Right atrium auricular region (tissue), 2 donors: ENCODE results near the gene SYT2. TPM values are rescaled to one million over a fixed set of nuclear protein-coding genes. Genes with fewer than 3 reads are reported as not detected.

Experiments used
- DNase-seq: peaks from one replicate; pipeline ENCODE4 v3.0.0-alpha.2; 2019; ENCODE audit warnings: low spot score
- H3K27ac ChIP-seq, 2 donors: fragments of 200-600 bp; sonication (generic); 1 replicate in 1 of 2; 2 replicates in 1 of 2; pipeline ENCODE4 v1.5.1; 2016 to 2019
- H3K27me3 ChIP-seq, 2 donors: fragments of 200-600 bp; sonication (generic); one replicate each; pipeline versions ENCODE4 v1.5.1 to v1.6.0; 2017 to 2019
- H3K36me3 ChIP-seq: fragments of 200-600 bp; sonication (generic); one replicate; pipeline ENCODE4 v1.5.1; 2016
- H3K4me1 ChIP-seq, 2 donors: fragments of 200-600 bp; sonication (generic); one replicate each; pipeline versions ENCODE4 v1.5.1 to v1.6.0; 2017 to 2019
- H3K4me3 ChIP-seq, 2 donors: fragments of 200-600 bp; sonication (generic); 1 replicate in 1 of 2; 2 replicates in 1 of 2; pipeline ENCODE4 v1.5.1; 2017 to 2019; ENCODE audit warnings: mild to moderate bottlenecking in 1 of 2, moderate library complexity in 1 of 2
- H3K9me3 ChIP-seq, 2 donors: fragments of 200-600 bp; sonication (generic); one replicate each; pipeline ENCODE4 v1.5.1; 2019
- total RNA-seq, 2 donors: library from RNA; depleted of rRNA; stranded (reverse); fragments of >200 nt; gene quantifications; one replicate each; pipeline ENCODE4 v1.1.0, GENCODE V29; 2016
- TF ChIP-seq, protein P1 (sequence below), 2 donors: fragments of 200-600 bp; sonication (generic); IDR thresholded peaks; one replicate each; pipeline ENCODE4 v1.5.1; 2019; ENCODE audit warnings: antibody characterized with exemption in 2 of 2

The SYT2 gene
- not detected for total RNA-seq

- H3K27me3 ChIP-seq, result peaks cover 7 to 14% of the 10 kb centered on the region in 2 donors
- no peaks in the 10 kb centered on the region for H3K9me3 ChIP-seq
- peak within 1 kb of the TSS; percentile 12 to 37 for H3K4me3 ChIP-seq
- TF ChIP-seq, protein P1, sequence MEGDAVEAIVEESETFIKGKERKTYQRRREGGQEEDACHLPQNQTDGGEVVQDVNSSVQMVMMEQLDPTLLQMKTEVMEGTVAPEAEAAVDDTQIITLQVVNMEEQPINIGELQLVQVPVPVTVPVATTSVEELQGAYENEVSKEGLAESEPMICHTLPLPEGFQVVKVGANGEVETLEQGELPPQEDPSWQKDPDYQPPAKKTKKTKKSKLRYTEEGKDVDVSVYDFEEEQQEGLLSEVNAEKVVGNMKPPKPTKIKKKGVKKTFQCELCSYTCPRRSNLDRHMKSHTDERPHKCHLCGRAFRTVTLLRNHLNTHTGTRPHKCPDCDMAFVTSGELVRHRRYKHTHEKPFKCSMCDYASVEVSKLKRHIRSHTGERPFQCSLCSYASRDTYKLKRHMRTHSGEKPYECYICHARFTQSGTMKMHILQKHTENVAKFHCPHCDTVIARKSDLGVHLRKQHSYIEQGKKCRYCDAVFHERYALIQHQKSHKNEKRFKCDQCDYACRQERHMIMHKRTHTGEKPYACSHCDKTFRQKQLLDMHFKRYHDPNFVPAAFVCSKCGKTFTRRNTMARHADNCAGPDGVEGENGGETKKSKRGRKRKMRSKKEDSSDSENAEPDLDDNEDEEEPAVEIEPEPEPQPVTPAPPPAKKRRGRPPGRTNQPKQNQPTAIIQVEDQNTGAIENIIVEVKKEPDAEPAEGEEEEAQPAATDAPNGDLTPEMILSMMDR (IDR thresholded peaks at IDR 0.05), result no peak
- no peak for DNase-seq
- H3K27ac ChIP-seq, result no peak within 1 kb of the TSS
- H3K4me1 ChIP-seq, result peaks cover 0 to 18% of the 10 kb centered on the region in 2 donors
- H3K36me3 ChIP-seq, result no peaks in the 10 kb centered on the region
Observed at GRCh38 chr1:202710070-202711045, at the start of gene SYT2. Gene SYT2 (minus strand): TSS chr1:202710454. CDS start chr1:202605772, 104,682 bp downstream.

- Histone ChIP-seq H3K4me1 (no peaks in the 10 kb centered on the region), H3K4me3 (no peak overlapping the region), H3K36me3 (peaks cover 88% of the 10 kb centered on the region), H3K9me3 (no peaks in the 10 kb centered on the region), H3K27ac (no peak overlapping the region), H3K27me3 (no peaks in the 10 kb centered on the region)
- no peak for DNase-seq
- TF ChIP-seq, protein P1 (IDR thresholded peaks at IDR 0.05), result no peak
Observed at GRCh38 chr1:202756391-202756790, 46.1 kb upstream of the SYT2 start.

GRCh38 chr1:202754293-202754692 is 44.0 kb upstream of the SYT2 start:
- TF ChIP-seq, protein P1 (IDR thresholded peaks at IDR 0.05), result no peak
- DNase-seq, result no peak

GRCh38 chr1:202752774-202753173 is 42.5 kb upstream of the SYT2 start:
- no peak overlapping the region for H3K4me3 ChIP-seq
- no peaks in the 10 kb centered on the region for H3K4me1 ChIP-seq
- TF ChIP-seq, protein P1 (IDR thresholded peaks at IDR 0.05), result no peak
- H3K27me3 ChIP-seq, result no peaks in the 10 kb centered on the region
- DNase-seq, result no peak
- no peak overlapping the region for H3K27ac ChIP-seq
- peaks cover 79% of the 10 kb centered on the region for H3K36me3 ChIP-seq
- H3K9me3 ChIP-seq, result no peaks in the 10 kb centered on the region

More at GRCh38 chr1:202754293-202754692, 44.0 kb upstream of the SYT2 start:
- Histone ChIP-seq H3K9me3 (no peaks in the 10 kb centered on the region), H3K27ac (no peak overlapping the region), H3K4me1 (no peaks in the 10 kb centered on the region), H3K36me3 (peaks cover 83% of the 10 kb centered on the region), H3K27me3 (no peaks in the 10 kb centered on the region), H3K4me3 (no peak overlapping the region)

DNA sequence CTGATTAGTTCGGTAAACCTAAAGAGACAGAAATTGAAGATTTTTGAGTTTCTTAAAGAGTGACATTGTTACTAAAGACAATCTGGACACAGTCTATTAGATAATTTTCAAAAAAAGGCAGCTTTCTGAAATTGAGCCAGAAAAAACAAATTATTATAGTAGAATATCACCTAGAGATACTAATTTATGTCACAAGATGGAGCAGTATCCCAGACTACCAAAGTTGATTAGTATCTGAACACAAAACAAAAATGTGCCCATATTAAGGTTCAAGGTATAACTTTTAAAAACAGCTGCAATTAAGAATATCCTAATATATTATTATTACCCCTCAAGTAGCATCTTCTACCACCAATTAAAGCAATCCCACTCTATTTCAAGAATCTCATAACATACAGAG is 40.5 kb upstream of the SYT2 start:
- peaks cover 65% of the 10 kb centered on the region for H3K36me3 ChIP-seq
- H3K27ac ChIP-seq, result no peak overlapping the region
- TF ChIP-seq, protein P1 (IDR thresholded peaks at IDR 0.05), result no peak
- no peaks in the 10 kb centered on the region for H3K27me3 ChIP-seq
- no peaks in the 10 kb centered on the region for H3K4me1 ChIP-seq
- no peak for DNase-seq
- H3K9me3 ChIP-seq, result no peaks in the 10 kb centered on the region
- no peak overlapping the region for H3K4me3 ChIP-seq
